K562 (cell line): ENCODE data around the gene PODNL1. TPM values are rescaled to one million over a fixed set of nuclear protein-coding genes. Genes with fewer than 3 reads are reported as not detected.

Experiments
- AFF1 ChIP-seq, 2 experiments: fragments of 450-650 bp; IDR thresholded peaks; 2 replicates each; pipeline ENCODE4 v1.6.1; 2018; ENCODE audit warnings: mild to moderate bottlenecking in 2 of 2, low read depth in 1 of 2; ENCODE audit not compliant: partially characterized antibody in 2 of 2
- HDGF ChIP-seq: fragments of 450-650 bp; IDR thresholded peaks from 2 replicates; pipeline ENCODE4 v1.6.1; 2016
- HLTF ChIP-seq: fragments of 450-650 bp; IDR thresholded peaks from 2 replicates; pipeline ENCODE4 v1.6.1; 2016
- LCOR ChIP-seq: sonication (generic); formaldehyde crosslinking; IDR thresholded peaks from 2 replicates; pipeline ENCODE4 v1.8.0; 2022; ENCODE audit warnings: mild to moderate bottlenecking, missing genetic modification reagents
- NR3C1 ChIP-seq: sonication (generic); formaldehyde crosslinking; IDR thresholded peaks from 2 replicates; pipeline ENCODE4 v1.8.1; 2022; ENCODE audit warnings: missing genetic modification reagents
- PCBP1 ChIP-seq: fragments of 200-400 bp; formaldehyde crosslinking; IDR thresholded peaks from 2 replicates; pipeline ENCODE4 v1.6.1; 2018; ENCODE audit warnings: mild to moderate bottlenecking, low read depth, low read length; ENCODE audit not compliant: poor library complexity, severe bottlenecking
- RB1 ChIP-seq: fragments of 450-650 bp; IDR thresholded peaks from 2 replicates; pipeline ENCODE4 v1.6.1; 2017; ENCODE audit warnings: low read depth, mild to moderate bottlenecking
- STAT5A ChIP-seq: IDR thresholded peaks from 2 replicates; pipeline ENCODE4 v1.6.1; 2012; ENCODE audit warnings: low read length, inconsistent platforms, borderline replicate concordance
- polyA plus RNA-seq, 8 experiments: library from polyadenylated mRNA; depleted of rRNA in 4 of 8; stranded (reverse) in 5 of 8; unstranded in 3 of 8; fragments of >200 nt; fragmentation: Nextera tagmentation in 2 of 8; fragmentation: Illumina TruSeq in 1 of 8; extraction: Ambion mirVana in 2 of 8; extraction: Trizol in 1 of 8; gene quantifications; 2 replicates each; pipeline versions ENCODE4 v1.2.1 to v1.2.3, GENCODE V29; 2011 to 2014; ENCODE audit warnings: inconsistent platforms in 1 of 8, missing spikeins in 1 of 8
- total RNA-seq, 7 experiments: library from RNA; depleted of rRNA in 6 of 7; stranded (reverse); fragments of >200 nt in 6 of 7; fragmentation: Illumina TruSeq in 2 of 7; extraction: Trizol in 2 of 7; gene quantifications; 2 replicates each; pipeline versions ENCODE4 v1.2.1 to v1.2.3, GENCODE V29; 2011 to 2021; ENCODE audit warnings: low replicate concordance in 1 of 7

PODNL1 gene
- total and polyA plus RNA-seq, 9 of the 15 experiments (the other 6 are each of a cell fraction or from before 2014, with no cell fraction given): 0.18 to 0.47 (median 0.23) TPM; not detected in 3

DNA sequence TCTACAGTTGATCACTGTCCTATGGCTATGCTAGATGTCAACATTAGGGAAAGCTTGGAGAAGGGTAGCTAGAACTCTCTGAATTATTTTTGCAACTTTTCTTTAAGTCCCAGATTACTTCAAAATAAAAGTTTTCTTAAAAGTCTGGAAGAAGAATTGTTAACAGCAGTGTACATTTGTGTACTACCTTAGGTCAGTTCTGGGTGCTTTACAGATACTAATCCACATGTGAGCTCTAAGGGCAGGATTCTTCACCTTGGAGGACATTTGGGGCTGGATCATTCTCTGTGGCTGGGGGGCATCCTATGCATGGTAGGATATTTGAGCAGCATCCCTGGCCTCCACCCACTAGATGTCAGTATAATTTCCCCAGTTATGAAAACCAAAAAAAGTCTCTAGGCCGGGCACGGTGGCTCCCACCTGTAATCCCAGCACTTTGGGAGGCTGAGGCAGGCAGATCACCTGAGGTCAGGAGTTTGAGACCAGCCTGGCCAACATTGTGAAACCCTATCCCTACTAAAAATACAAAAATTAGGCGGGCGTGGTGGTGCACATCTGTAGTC, 35.1 kb downstream of the PODNL1 start (continued):
- TF ChIP-seq NR3C1 (CRISPR knock-in tag): no peak
- TF ChIP-seq PCBP1: no peak
- no peak for TF ChIP-seq HLTF
- no peak for TF ChIP-seq LCOR (CRISPR knock-in tag)
- TF ChIP-seq HDGF: no peak
- no peak for TF ChIP-seq STAT5A
- TF ChIP-seq RB1: no peak
- no peak for TF ChIP-seq AFF1 (IDR thresholded peaks at IDR 0.05; ENCODE audit: low read depth in 1 of 2, partially characterized antibody in 2 of 2)
